Brain microvascular endothelial cell (primary cell): Measurements from ENCODE around the gene DNAJB6.

Source experiments
- DNase-seq: peaks from one replicate; pipeline ENCODE4 v3.0.0-alpha.2; 2020
- H3K27ac ChIP-seq: fragments of 250-450 bp; sonication (Bioruptor Pico); 2 replicates; pipeline ENCODE4 v1.5.1; 2020; ENCODE audit warnings: mild to moderate bottlenecking, moderate library complexity
- H3K27me3 ChIP-seq: fragments of 250-450 bp; sonication (Bioruptor Pico); replicated peaks from 2 replicates; pipeline ENCODE4 v1.5.1; 2020; ENCODE audit warnings: mild to moderate bottlenecking
- H3K36me3 ChIP-seq: fragments of 250-450 bp; sonication (Bioruptor Pico); replicated peaks from 2 replicates; pipeline ENCODE4 v1.5.1; 2020; ENCODE audit warnings: mild to moderate bottlenecking
- H3K4me3 ChIP-seq: 2 replicates; pipeline ENCODE4 v1.5.1; 2011; ENCODE audit warnings: low read depth, mild to moderate bottlenecking, control low read depth, low read length, moderate library complexity
- in situ Hi-C: cut with HindIII; loops from 2 replicates; pipeline ENCODE4 v1.10.0; 2017; ENCODE audit warnings: low sequenced_read_pairs, low pct_ligation_motif_present
- TF ChIP-seq, protein P1 (sequence below): IDR thresholded peaks from 2 replicates; pipeline ENCODE4 v1.5.1; 2011; ENCODE audit warnings: low read depth, mild to moderate bottlenecking, moderate library complexity, low read length, control low read depth, inconsistent platforms; ENCODE audit errors: missing control alignments

DNAJB6 gene

GRCh38 chr7:157301610-157302120 is 35.1 kb upstream of the DNAJB6 start:
- TF ChIP-seq, protein P1, sequence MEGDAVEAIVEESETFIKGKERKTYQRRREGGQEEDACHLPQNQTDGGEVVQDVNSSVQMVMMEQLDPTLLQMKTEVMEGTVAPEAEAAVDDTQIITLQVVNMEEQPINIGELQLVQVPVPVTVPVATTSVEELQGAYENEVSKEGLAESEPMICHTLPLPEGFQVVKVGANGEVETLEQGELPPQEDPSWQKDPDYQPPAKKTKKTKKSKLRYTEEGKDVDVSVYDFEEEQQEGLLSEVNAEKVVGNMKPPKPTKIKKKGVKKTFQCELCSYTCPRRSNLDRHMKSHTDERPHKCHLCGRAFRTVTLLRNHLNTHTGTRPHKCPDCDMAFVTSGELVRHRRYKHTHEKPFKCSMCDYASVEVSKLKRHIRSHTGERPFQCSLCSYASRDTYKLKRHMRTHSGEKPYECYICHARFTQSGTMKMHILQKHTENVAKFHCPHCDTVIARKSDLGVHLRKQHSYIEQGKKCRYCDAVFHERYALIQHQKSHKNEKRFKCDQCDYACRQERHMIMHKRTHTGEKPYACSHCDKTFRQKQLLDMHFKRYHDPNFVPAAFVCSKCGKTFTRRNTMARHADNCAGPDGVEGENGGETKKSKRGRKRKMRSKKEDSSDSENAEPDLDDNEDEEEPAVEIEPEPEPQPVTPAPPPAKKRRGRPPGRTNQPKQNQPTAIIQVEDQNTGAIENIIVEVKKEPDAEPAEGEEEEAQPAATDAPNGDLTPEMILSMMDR: no peak
- Histone ChIP-seq H3K27me3 (no peaks in the 10 kb centered on the region), H3K27ac (no peak overlapping the region), H3K36me3 (no peaks in the 10 kb centered on the region), H3K4me3 (no peak overlapping the region)
- DNase-seq: no peak
- in situ Hi-C loops: no loop called here

DNA sequence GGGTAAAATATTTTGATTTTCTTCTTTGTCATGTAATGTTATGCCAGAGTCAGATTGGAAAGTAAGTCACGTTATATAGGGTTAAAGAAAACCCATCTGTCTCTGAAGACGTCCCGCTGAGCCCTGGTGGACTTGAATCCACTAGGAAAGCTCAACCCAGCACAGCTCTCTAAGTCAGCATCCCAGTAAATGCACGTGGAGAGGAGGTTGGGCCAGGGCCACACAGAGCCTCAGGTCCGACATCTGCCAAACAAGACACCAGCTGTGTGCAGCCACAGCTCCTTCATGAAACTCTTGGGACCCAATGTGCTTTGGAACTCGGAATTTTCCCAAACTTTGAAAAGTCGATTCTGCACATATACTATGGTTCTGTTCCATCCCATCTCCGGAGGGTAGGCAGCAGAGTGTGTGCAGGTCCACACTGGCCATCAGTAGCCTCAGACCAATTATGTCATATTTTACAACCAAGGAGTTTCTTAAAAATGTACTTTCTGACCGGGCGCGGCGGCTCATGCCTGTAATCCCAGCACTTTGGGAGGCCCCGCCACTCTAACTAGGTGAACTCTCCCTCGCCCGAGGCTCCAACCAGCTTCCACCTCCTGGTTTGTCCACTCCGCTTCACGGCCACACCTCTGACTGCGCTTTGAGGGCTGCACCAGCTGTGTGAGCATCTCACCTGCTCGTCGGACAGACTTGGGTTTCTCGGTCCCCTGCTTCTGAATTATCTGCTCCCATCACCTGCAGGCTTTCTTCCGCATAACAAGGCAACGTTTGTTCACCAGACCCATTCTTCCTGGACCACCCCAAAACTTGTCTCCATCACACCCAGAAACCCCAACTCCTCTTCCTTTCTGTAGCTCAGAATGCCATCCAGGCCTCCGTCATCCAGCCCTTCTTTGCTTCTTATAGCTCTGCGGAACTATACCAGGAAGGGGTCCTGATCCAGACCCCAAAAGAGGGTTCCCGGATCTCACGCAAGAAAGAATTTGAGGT is 29.7 kb upstream of the DNAJB6 start:
- H3K27ac ChIP-seq: no peak overlapping the region
- TF ChIP-seq, protein P1: no peak

DNA sequence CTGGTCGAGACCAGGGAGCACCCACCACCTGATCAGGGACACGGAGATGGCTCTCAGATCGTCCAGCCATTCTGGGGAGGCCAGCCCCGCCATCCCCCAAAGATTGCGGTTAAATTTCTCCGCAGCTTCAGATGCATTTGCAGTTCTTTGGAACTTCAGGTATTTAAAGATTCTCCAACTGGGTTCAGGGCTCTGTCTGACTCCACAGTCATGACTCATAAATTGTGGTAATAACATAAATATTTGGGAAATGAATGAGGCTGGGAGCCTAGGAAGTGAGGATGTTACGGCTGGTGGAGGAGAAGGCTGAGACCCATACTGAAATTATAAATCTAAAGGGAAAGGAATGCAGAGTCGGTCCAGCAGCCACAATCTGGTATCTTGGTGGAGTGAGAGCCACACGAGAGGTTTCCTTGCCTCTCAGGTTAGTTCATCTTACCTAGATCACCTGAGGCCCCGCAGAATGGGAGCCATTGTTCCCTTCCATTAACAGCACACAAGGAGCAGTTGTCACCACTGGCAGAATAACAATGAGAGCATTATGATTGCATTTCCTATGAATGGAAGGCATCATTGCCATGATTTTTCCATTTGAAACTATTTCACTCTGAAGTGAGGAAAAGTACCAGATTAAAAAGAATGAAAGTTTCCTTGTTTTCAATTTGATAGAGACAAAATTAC is 26.7 kb upstream of the DNAJB6 start:
- peak; percentile 94 for DNase-seq
- in situ Hi-C loops: no loop called here
- H3K27ac ChIP-seq: peak overlapping the region; percentile 98

More for the DNA sequence above, 29.7 kb upstream of the DNAJB6 start:
- Histone ChIP-seq H3K27me3 (no peaks in the 10 kb centered on the region), H3K36me3 (no peaks in the 10 kb centered on the region), H3K4me3 (no peak overlapping the region)
- in situ Hi-C loops: no loop called here
- no peak for DNase-seq

DNA sequence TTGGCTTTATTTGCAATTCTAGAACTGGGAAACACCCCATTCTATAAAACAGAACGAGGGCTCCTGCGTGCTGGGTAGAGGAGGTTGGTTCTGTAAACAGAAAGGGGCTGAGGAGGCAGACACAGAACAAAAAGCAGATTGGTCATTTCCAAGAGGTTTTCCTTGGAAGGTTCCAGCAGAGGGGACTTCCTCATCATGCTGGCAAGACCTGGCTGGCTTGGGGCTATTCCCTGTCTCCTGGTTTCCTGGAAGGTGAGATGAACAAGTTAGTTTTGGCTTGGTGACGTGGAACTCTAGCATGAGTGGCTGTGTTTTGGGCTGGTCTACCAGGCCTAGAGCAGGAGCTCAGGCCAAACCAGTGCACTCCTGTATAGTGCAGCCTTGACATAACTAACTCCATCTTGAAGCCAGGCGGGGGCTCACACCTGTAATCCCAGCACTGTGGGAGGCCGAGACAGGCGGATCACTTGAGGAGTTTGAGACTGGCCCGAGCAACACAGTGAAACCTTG is 26.1 kb upstream of the DNAJB6 start:
- TF ChIP-seq, protein P1: no peak
- Histone ChIP-seq H3K27ac (peak overlapping the region; percentile 98), H3K27me3 (no peaks in the 10 kb centered on the region), H3K36me3 (no peaks in the 10 kb centered on the region), H3K4me3 (no peak overlapping the region)
- DNase-seq: no peak
- in situ Hi-C loops: no loop called here

More for the DNA sequence above, 26.7 kb upstream of the DNAJB6 start:
- H3K36me3 ChIP-seq: no peaks in the 10 kb centered on the region
- no peak overlapping the region for H3K4me3 ChIP-seq
- TF ChIP-seq, protein P1: no peak
- no peaks in the 10 kb centered on the region for H3K27me3 ChIP-seq

DNA sequence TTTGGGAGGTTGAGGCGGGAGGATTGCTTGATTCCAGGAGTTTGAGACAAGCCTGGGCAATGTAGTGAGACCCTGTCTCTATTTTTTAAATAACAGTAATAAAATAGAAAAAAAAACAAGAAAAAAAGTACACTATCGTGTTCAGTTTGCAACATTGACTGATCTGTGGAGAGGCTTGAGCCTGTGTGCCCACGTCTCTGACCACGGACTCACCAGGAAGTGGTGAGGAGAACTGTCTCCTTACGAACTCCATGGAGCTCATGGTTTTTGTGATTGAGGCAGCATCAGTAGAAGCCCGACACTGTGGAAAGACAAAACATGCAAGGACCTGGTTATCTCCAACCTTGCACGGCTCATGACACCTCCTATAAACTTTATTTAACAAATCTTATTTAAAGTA is 23.9 kb upstream of the DNAJB6 start:
- H3K27me3 ChIP-seq: no peaks in the 10 kb centered on the region
- TF ChIP-seq, protein P1: no peak
- no peak for DNase-seq
- in situ Hi-C loops: no loop called here
- H3K4me3 ChIP-seq: no peak overlapping the region
- H3K27ac ChIP-seq: no peak overlapping the region
- no peaks in the 10 kb centered on the region for H3K36me3 ChIP-seq
